ENCODE measurements around the gene MCTP1.

MCTP1 gene

GRCh38 chr5:94675965-94676618 lies 608.8 kb downstream of the MCTP1 start:
- H3K27ac ChIP-seq, result no peak overlapping the region
- TF ChIP-seq ZFX (IDR thresholded peaks at IDR 0.05; ENCODE audit: borderline replicate concordance) (no peak), CTCF (IDR thresholded peaks at IDR 0.05) (no peak)

GRCh38 chr5:94674490-94675382 lies 610.2 kb downstream of the MCTP1 start:
- no peak overlapping the region for H3K27ac ChIP-seq
- TF ChIP-seq ZFX (IDR thresholded peaks at IDR 0.05; ENCODE audit: borderline replicate concordance), result no peak
- no peak for TF ChIP-seq CTCF (IDR thresholded peaks at IDR 0.05)

- H3K27ac ChIP-seq, result no peak overlapping the region
- TF ChIP-seq ZFX (IDR thresholded peaks at IDR 0.05; ENCODE audit: borderline replicate concordance) (no peak), CTCF (IDR thresholded peaks at IDR 0.05) (no peak)
These were observed 612.1 kb downstream of the MCTP1 start for GRCh38 chr5:94672746-94673145.

- H3K27ac ChIP-seq, result no peak overlapping the region
- TF ChIP-seq ZFX (IDR thresholded peaks at IDR 0.05; ENCODE audit: borderline replicate concordance) (no peak), CTCF (IDR thresholded peaks at IDR 0.05) (no peak)
These were observed 614.2 kb downstream of the MCTP1 start for GRCh38 chr5:94670726-94671125.

- no peak for TF ChIP-seq CTCF (IDR thresholded peaks at IDR 0.05)
- TF ChIP-seq ZFX (IDR thresholded peaks at IDR 0.05; ENCODE audit: borderline replicate concordance), result no peak
These were observed 617.0 kb downstream of the MCTP1 start for GRCh38 chr5:94667937-94668336.

GRCh38 chr5:94661086-94661485 lies 623.8 kb downstream of the MCTP1 start:
- H3K27ac ChIP-seq, result no peak overlapping the region
- TF ChIP-seq ZFX (IDR thresholded peaks at IDR 0.05; ENCODE audit: borderline replicate concordance) (no peak), CTCF (IDR thresholded peaks at IDR 0.05) (no peak)

More at GRCh38 chr5:94667937-94668336, 617.0 kb downstream of the MCTP1 start:
- no peak overlapping the region for H3K27ac ChIP-seq

GRCh38 chr5:94660506-94660905 lies 624.4 kb downstream of the MCTP1 start:
- H3K27ac ChIP-seq, result no peak overlapping the region
- no peak for TF ChIP-seq ZFX (IDR thresholded peaks at IDR 0.05; ENCODE audit: borderline replicate concordance)
- TF ChIP-seq CTCF (IDR thresholded peaks at IDR 0.05), result no peak
